Chondrocyte (in vitro differentiated cells): ENCODE measurements around the gene PNLDC1. TPM values are rescaled to one million over a fixed set of nuclear protein-coding genes. Genes with fewer than 3 reads are reported as not detected.

Source experiments
- DNase-seq: peaks from one replicate; pipeline ENCODE4 v3.0.0; 2021; ENCODE audit warnings: mixed read lengths, low spot score
- H3K27ac Mint-ChIP-seq: one replicate; pipeline ENCODE4 v1.8.0; 2021; ENCODE audit warnings: mild to moderate bottlenecking, moderate library complexity, mixed read lengths; ENCODE audit not compliant: unreplicated experiment
- H3K27me3 Mint-ChIP-seq: 2 replicates; pipeline ENCODE4 v1.8.0; 2021; ENCODE audit warnings: low read depth, mixed read lengths
- H3K36me3 Mint-ChIP-seq: 2 replicates; pipeline ENCODE4 v1.8.0; 2021; ENCODE audit warnings: low read depth, mixed read lengths
- H3K4me1 Mint-ChIP-seq: 2 replicates; pipeline ENCODE4 v1.8.0; 2021; ENCODE audit warnings: low read depth, mild to moderate bottlenecking, mixed read lengths
- H3K4me3 Mint-ChIP-seq: one replicate; pipeline ENCODE4 v1.8.0; 2021; ENCODE audit warnings: mild to moderate bottlenecking, moderate library complexity, mixed read lengths; ENCODE audit not compliant: unreplicated experiment
- H3K9me3 Mint-ChIP-seq: 2 replicates; pipeline ENCODE4 v1.8.0; 2021; ENCODE audit warnings: low read depth, mixed read lengths
- CTCF ChIP-seq: fragments of 200-600 bp; sonication (generic); IDR thresholded peaks from 2 replicates; pipeline ENCODE4 v1.5.0; 2021; ENCODE audit warnings: antibody characterized with exemption, mild to moderate bottlenecking, moderate library complexity
- total RNA-seq: library from RNA; stranded (reverse); gene quantifications from 3 replicates; pipeline ENCODE4 v1.2.1, GENCODE V29; 2021

PNLDC1 gene
- total RNA-seq, 1 donor from 2014 or later = not detected

- H3K4me1 Mint-ChIP-seq = peaks cover 14% of the 10 kb centered on the region
- no peaks in the 10 kb centered on the region for H3K27me3 Mint-ChIP-seq
- H3K4me3 Mint-ChIP-seq = no peak overlapping the region
- no peak for DNase-seq
- H3K9me3 Mint-ChIP-seq = no peaks in the 10 kb centered on the region
- no peak for TF ChIP-seq CTCF
- H3K27ac Mint-ChIP-seq = peak overlapping the region; percentile 73
- no peaks in the 10 kb centered on the region for H3K36me3 Mint-ChIP-seq
Observed at GRCh38 chr6:159830501-159831372, 30.7 kb downstream of the PNLDC1 start.

GRCh38 chr6:159831373-159831679 is 31.2 kb downstream of the PNLDC1 start:
- TF ChIP-seq CTCF = no peak
- H3K4me1 Mint-ChIP-seq = peaks cover 14% of the 10 kb centered on the region

GRCh38 chr6:159832946-159833345 is 32.9 kb downstream of the PNLDC1 start:
- DNase-seq = no peak
- H3K36me3 Mint-ChIP-seq = no peaks in the 10 kb centered on the region
- no peaks in the 10 kb centered on the region for H3K9me3 Mint-ChIP-seq
- peaks cover 14% of the 10 kb centered on the region for H3K4me1 Mint-ChIP-seq
- H3K27ac Mint-ChIP-seq = no peak overlapping the region
- H3K27me3 Mint-ChIP-seq = no peaks in the 10 kb centered on the region
- H3K4me3 Mint-ChIP-seq = no peak overlapping the region
- no peak for TF ChIP-seq CTCF

More at GRCh38 chr6:159831373-159831679, 31.2 kb downstream of the PNLDC1 start:
- H3K4me3 Mint-ChIP-seq = no peak overlapping the region
- no peaks in the 10 kb centered on the region for H3K36me3 Mint-ChIP-seq
- no peaks in the 10 kb centered on the region for H3K27me3 Mint-ChIP-seq
- DNase-seq = no peak
- no peaks in the 10 kb centered on the region for H3K9me3 Mint-ChIP-seq
- H3K27ac Mint-ChIP-seq = no peak overlapping the region

- Mint-ChIP-seq H3K4me3 (no peak overlapping the region), H3K9me3 (no peaks in the 10 kb centered on the region), H3K27me3 (no peaks in the 10 kb centered on the region), H3K4me1 (peaks cover 14% of the 10 kb centered on the region), H3K27ac (no peak overlapping the region), H3K36me3 (no peaks in the 10 kb centered on the region)
- no peak for TF ChIP-seq CTCF
- no peak for DNase-seq
Observed at GRCh38 chr6:159833556-159833955, 33.5 kb downstream of the PNLDC1 start.

- no peak for TF ChIP-seq CTCF
- no peaks in the 10 kb centered on the region for H3K9me3 Mint-ChIP-seq
- no peaks in the 10 kb centered on the region for H3K36me3 Mint-ChIP-seq
- no peak overlapping the region for H3K4me3 Mint-ChIP-seq
- no peaks in the 10 kb centered on the region for H3K27me3 Mint-ChIP-seq
- DNase-seq = no peak
- H3K4me1 Mint-ChIP-seq = peaks cover 14% of the 10 kb centered on the region
- no peak overlapping the region for H3K27ac Mint-ChIP-seq
Observed at GRCh38 chr6:159833997-159834603, 34.0 kb downstream of the PNLDC1 start.
